ENCODE results near the gene CLTRN. TPM values are rescaled to one million over a fixed set of nuclear protein-coding genes. Genes with fewer than 3 reads are reported as not detected.
"Not testable (repeated sequence)": the region's sequence is repeated elsewhere in the genome, so short reads cannot be mapped to it uniquely, and the experiment has no call there.

The CLTRN gene
- total RNA-seq, 1 experiment from 2014 or later = 1.8 TPM

DNA sequence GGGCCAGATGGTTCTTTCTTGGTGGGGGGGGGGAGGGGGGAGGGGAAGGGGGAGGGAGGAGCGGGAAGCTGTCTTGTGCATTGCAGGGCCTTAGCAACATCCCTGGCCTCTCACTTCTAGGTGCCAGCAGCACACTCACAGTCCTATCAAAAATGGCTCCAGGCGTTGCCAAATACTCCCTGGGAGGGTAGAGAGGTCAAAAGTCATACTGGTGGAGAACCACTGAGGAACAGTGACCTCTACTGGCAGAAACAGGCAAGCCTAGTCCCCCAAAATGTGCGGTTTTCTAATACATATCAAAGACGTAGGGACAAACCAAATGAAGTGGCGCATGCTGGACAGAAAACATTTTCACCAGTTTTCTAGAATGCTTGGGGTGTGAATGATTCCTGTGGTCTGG is 39.2 kb upstream of the CLTRN start:
- H3K79me1 ChIP-seq (ENCODE audit: insufficient read depth, low read depth, low read length, poor library complexity, severe bottlenecking); H3K4me3 Mint-ChIP-seq; H2BK12ac ChIP-seq (ENCODE audit: insufficient read length, low read depth, low read length); H3K9ac ChIP-seq (ENCODE audit: extremely low read depth, insufficient read length, low read length); H3K9me3 ChIP-seq (ENCODE audit: control insufficient read depth, low read depth, low read length); H4K8ac ChIP-seq (replicated peaks; ENCODE audit: insufficient read length, low read depth, low read length); H3K56ac ChIP-seq (ENCODE audit: insufficient read length, low read depth, low read length); H2BK120ac ChIP-seq (ENCODE audit: low read depth, low read length, poor library complexity, severe bottlenecking); H3K23me2 ChIP-seq (ENCODE audit: insufficient read length, low read depth, low read length, poor library complexity, severe bottlenecking); H3K27ac Mint-ChIP-seq; H3K18ac ChIP-seq (ENCODE audit: insufficient read length, low read depth, low read length); H3K27ac ChIP-seq (ENCODE audit: insufficient read length, low read depth, low read length); H3K9me3 Mint-ChIP-seq; H3T11ph ChIP-seq (ENCODE audit: low read length); H3K4me2 ChIP-seq (ENCODE audit: insufficient read depth, insufficient read length, low read length); H3K27me3 Mint-ChIP-seq (ENCODE audit: low read depth); H3K4me1 Mint-ChIP-seq; H4K5ac ChIP-seq (ENCODE audit: insufficient read length, low read depth, low read length); H2AK5ac ChIP-seq (ENCODE audit: insufficient read length, low read length); H3K14ac ChIP-seq (ENCODE audit: insufficient read depth, low read length); H3K23ac ChIP-seq (ENCODE audit: insufficient read length, low read depth, low read length); H2BK15ac ChIP-seq (ENCODE audit: low read depth, low read length); H4K20me1 ChIP-seq (ENCODE audit: control insufficient read depth, insufficient read depth, insufficient read length); H2AFZ ChIP-seq (ENCODE audit: low read length); DNase-seq; H3K79me2 ChIP-seq (ENCODE audit: insufficient read depth, low read length); H2BK5ac ChIP-seq (ENCODE audit: insufficient read length, low read length); H4K91ac ChIP-seq (ENCODE audit: insufficient read length, low read depth, low read length); H3K4ac ChIP-seq (ENCODE audit: low read depth, low read length); H3K27me3 ChIP-seq (ENCODE audit: insufficient read depth, low read length); H3K4me1 ChIP-seq (ENCODE audit: insufficient read depth, low read length); H2BK20ac ChIP-seq (ENCODE audit: low read depth, low read length, poor library complexity, severe bottlenecking): not testable (repeated sequence)
- peaks cover 7 to 10% (median 9%) of the 10 kb centered on the region in 3 experiments; a peak in 4 of 7 replicates for H3K36me3 Mint-ChIP-seq (ENCODE audit: insufficient read depth in 1 of 3, low read depth in 3 of 3)
- WGBS (ENCODE audit: extremely low coverage, insufficient read length, low lambda C conversion rate) = no CpG with 5 or more reads among the region's 5 CpGs

Measured in H9 (cell line).